OCI-LY3 (cell line): ENCODE measurements around the gene DAGLB.
"Not testable (repeated sequence)": the region's sequence is repeated elsewhere in the genome, so short reads cannot be mapped to it uniquely, and the experiment has no call there.

Source experiments
- H2AFZ ChIP-seq: fragments of 200-600, 300-600 bp; shearing (Covaris generic); 2 replicates; pipeline ENCODE4 v1.6.0; 2014; ENCODE audit warnings: antibody characterized with exemption, low read depth, low read length
- H3K27ac ChIP-seq: fragments of 200-600, 300-600 bp; sonication (generic); 2 replicates; pipeline ENCODE4 v1.5.1; 2014; ENCODE audit warnings: mild to moderate bottlenecking, low read length, moderate library complexity, mixed read lengths
- H3K27me3 ChIP-seq: fragments of 200-600, 300-600 bp; sonication (generic); 2 replicates; pipeline ENCODE4 v1.6.1; 2014; ENCODE audit warnings: low read depth, low read length, mixed read lengths
- H3K36me3 ChIP-seq: fragments of 200-600, 300-600 bp; sonication (generic); replicated peaks from 2 replicates; pipeline ENCODE3; 2014; ENCODE audit warnings: low read depth, low read length, mixed read lengths
- H3K4me1 ChIP-seq: fragments of 300-600, 200-600 bp; sonication (generic); 2 replicates; pipeline ENCODE4 v1.6.1; 2014; ENCODE audit warnings: low read length, mixed read lengths
- H3K4me2 ChIP-seq: fragments of 200-600, 300-600 bp; sonication (generic); 2 replicates; pipeline ENCODE4 v1.6.1; 2014; ENCODE audit warnings: low read length, mixed read lengths
- H3K4me3 ChIP-seq: fragments of 300-600, 200-600 bp; sonication (generic); 2 replicates; pipeline ENCODE4 v1.5.1; 2014; ENCODE audit warnings: antibody characterized with exemption, mild to moderate bottlenecking, low read length, moderate library complexity
- H3K79me2 ChIP-seq: fragments of 300-600, 200-600 bp; shearing (Covaris generic); 2 replicates; pipeline ENCODE4 v1.6.1; 2014; ENCODE audit warnings: mild to moderate bottlenecking, low read length, mixed read lengths
- H3K9ac ChIP-seq: fragments of 300-600, 200-600 bp; shearing (Covaris generic); 2 replicates; pipeline ENCODE4 v1.6.0; 2014; ENCODE audit warnings: mild to moderate bottlenecking, low read length, moderate library complexity
- H3K9me3 ChIP-seq: fragments of 200-600, 300-600 bp; shearing (Covaris generic); 2 replicates; pipeline ENCODE4 v1.6.1; 2014; ENCODE audit warnings: low read length, mixed read lengths; ENCODE audit not compliant: insufficient read depth
- H4K20me1 ChIP-seq: fragments of 200-600, 300-600 bp; sonication (generic); 2 replicates; pipeline ENCODE4 v1.6.1; 2016; ENCODE audit warnings: low read length, mixed read lengths; ENCODE audit not compliant: insufficient read depth
- CTCF ChIP-seq: fragments of 200-600, 300-600 bp; sonication (generic); IDR thresholded peaks from 2 replicates; pipeline ENCODE4 v1.5.1; 2014; ENCODE audit warnings: antibody characterized with exemption, low read length, low read depth
- EZH2phosphoT487 ChIP-seq: fragments of 200-600 bp; shearing (Covaris generic); IDR thresholded peaks from 2 replicates; pipeline ENCODE4 v1.6.1; 2018; ENCODE audit warnings: antibody characterized with exemption, mixed run types, low read depth

DAGLB gene

GRCh38 chr7:6477318-6477660 is 29.5 kb upstream of the DAGLB start:
- Histone ChIP-seq H3K36me3 (peaks cover 34% of the 10 kb centered on the region), H3K9me3 (no peaks in the 10 kb centered on the region), H2AFZ (no peak overlapping the region), H3K4me3 (no peak overlapping the region), H3K27me3 (no peaks in the 10 kb centered on the region), H4K20me1 (peaks cover 74% of the 10 kb centered on the region), H3K4me2 (peak overlapping the region; percentile 28; the same call in 1 of the 2 replicates), H3K9ac (no peak overlapping the region), H3K4me1 (peaks cover 27% of the 10 kb centered on the region), H3K27ac (no peak overlapping the region), H3K79me2 (peaks cover 96% of the 10 kb centered on the region)
- TF ChIP-seq EZH2phosphoT487 (no peak), CTCF (no peak)

GRCh38 chr7:6476596-6477317 is 29.0 kb upstream of the DAGLB start:
- peaks cover 35% of the 10 kb centered on the region for H3K36me3 ChIP-seq

GRCh38 chr7:6475433-6476186 is 27.9 kb upstream of the DAGLB start:
- no peak for TF ChIP-seq CTCF
- TF ChIP-seq EZH2phosphoT487: no peak
- peaks cover 64% of the 10 kb centered on the region for H4K20me1 ChIP-seq
- H3K9me3 ChIP-seq: no peaks in the 10 kb centered on the region
- peaks cover 25% of the 10 kb centered on the region for H3K4me1 ChIP-seq
- no peak overlapping the region for H3K4me3 ChIP-seq
- H3K79me2 ChIP-seq: peaks cover 85% of the 10 kb centered on the region
- H3K36me3 ChIP-seq: peaks cover 29% of the 10 kb centered on the region
- H3K9ac ChIP-seq: no peak overlapping the region
- H2AFZ ChIP-seq: no peak overlapping the region
- no peak overlapping the region for H3K27ac ChIP-seq
- no peaks in the 10 kb centered on the region for H3K27me3 ChIP-seq
- H3K4me2 ChIP-seq: no peak overlapping the region

More at GRCh38 chr7:6476596-6477317, 29.0 kb upstream of the DAGLB start:
- no peaks in the 10 kb centered on the region for H3K27me3 ChIP-seq
- peaks cover 93% of the 10 kb centered on the region for H3K79me2 ChIP-seq
- H4K20me1 ChIP-seq: peaks cover 72% of the 10 kb centered on the region
- peak overlapping the region; percentile 28 for H3K4me2 ChIP-seq
- peaks cover 25% of the 10 kb centered on the region for H3K4me1 ChIP-seq
- TF ChIP-seq CTCF (no peak), EZH2phosphoT487 (no peak)
- H3K4me3 ChIP-seq: no peak overlapping the region
- peak overlapping the region; percentile 13; the same call in 1 of the 2 replicates for H3K27ac ChIP-seq
- no peak overlapping the region for H3K9ac ChIP-seq
- no peak overlapping the region for H2AFZ ChIP-seq
- no peaks in the 10 kb centered on the region for H3K9me3 ChIP-seq

GRCh38 chr7:6465862-6466261 is 18.1 kb upstream of the DAGLB start:
- Histone ChIP-seq H4K20me1 (no peaks in the 10 kb centered on the region), H3K9me3 (no peaks in the 10 kb centered on the region), H3K36me3 (peaks cover 54% of the 10 kb centered on the region), H3K4me2 (no peak overlapping the region), H3K79me2 (no peaks in the 10 kb centered on the region), H2AFZ (no peak overlapping the region), H3K4me3 (no peak overlapping the region), H3K9ac (no peak overlapping the region), H3K4me1 (no peaks in the 10 kb centered on the region), H3K27ac (no peak overlapping the region), H3K27me3 (no peaks in the 10 kb centered on the region)
- TF ChIP-seq CTCF: no peak
- no peak for TF ChIP-seq EZH2phosphoT487

- H3K9me3 ChIP-seq, H3K9ac ChIP-seq, H3K4me3 ChIP-seq, H3K4me2 ChIP-seq, H3K27ac ChIP-seq, H3K79me2 ChIP-seq, H3K4me1 ChIP-seq, H3K27me3 ChIP-seq, H2AFZ ChIP-seq, H4K20me1 ChIP-seq: not testable (repeated sequence)
- H3K36me3 ChIP-seq: peaks cover 43% of the 10 kb centered on the region
These were observed 15.9 kb upstream of the DAGLB start for GRCh38 chr7:6463609-6464008.
